Effector memory CD4-positive, alpha-beta T cell (primary cell): ENCODE data around the gene NOL4.

Source experiments
- DNase-seq, 3 donors: peaks; one replicate each; pipeline ENCODE4 v3.0.0-alpha.2; 2020
- H3K27ac ChIP-seq: 2 replicates; pipeline ENCODE4 v1.7.0; 2013; ENCODE audit warnings: mild to moderate bottlenecking, low read length, moderate library complexity; ENCODE audit not compliant: insufficient read depth, poor library complexity, severe bottlenecking
- H3K27me3 ChIP-seq: replicated peaks from 2 replicates; pipeline ENCODE4 v1.7.0; 2013; ENCODE audit warnings: mild to moderate bottlenecking, low read length; ENCODE audit not compliant: insufficient read depth, control insufficient read depth, poor library complexity, severe bottlenecking
- H3K36me3 ChIP-seq: 2 replicates; pipeline ENCODE4 v1.7.0; 2013; ENCODE audit warnings: mild to moderate bottlenecking, low read length, moderate library complexity; ENCODE audit not compliant: control insufficient read depth, insufficient read depth
- H3K4me1 ChIP-seq: 2 replicates; pipeline ENCODE4 v1.7.0; 2013; ENCODE audit warnings: low read length, mild to moderate bottlenecking; ENCODE audit not compliant: control insufficient read depth, insufficient read depth, poor library complexity, severe bottlenecking
- H3K4me3 ChIP-seq: 2 replicates; pipeline ENCODE4 v1.7.0; 2013; ENCODE audit warnings: low read length, low read depth, mild to moderate bottlenecking; ENCODE audit not compliant: insufficient read depth, poor library complexity, severe bottlenecking
- H3K9me3 ChIP-seq: 2 replicates; pipeline ENCODE4 v1.7.0; 2013; ENCODE audit warnings: mild to moderate bottlenecking, low read length, moderate library complexity; ENCODE audit not compliant: control insufficient read depth

The NOL4 gene

DNA sequence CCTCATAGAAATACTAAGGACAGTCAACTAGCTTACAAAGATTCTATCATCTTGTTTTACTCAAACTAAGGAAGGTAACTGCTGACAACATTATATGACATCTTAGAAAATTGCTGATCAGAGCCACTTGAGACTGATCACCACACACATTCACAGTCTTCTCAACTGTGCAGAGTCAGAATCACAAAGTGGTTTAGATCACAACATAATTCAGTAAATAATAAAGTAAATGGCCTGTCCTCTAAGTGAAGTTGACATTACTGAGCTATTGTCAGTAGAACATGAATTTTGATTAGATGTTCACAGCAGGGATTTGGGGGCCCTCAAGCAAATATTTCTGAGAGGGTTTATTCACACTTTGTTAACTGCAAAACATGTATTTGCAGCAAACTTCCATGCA, 28.5 kb downstream of the NOL4 start:
- Histone ChIP-seq H3K4me3 (no peak overlapping the region), H3K4me1 (no peaks in the 10 kb centered on the region), H3K36me3 (no peaks in the 10 kb centered on the region), H3K27me3 (no peaks in the 10 kb centered on the region), H3K27ac (no peak overlapping the region), H3K9me3 (no peaks in the 10 kb centered on the region)
- no peak for DNase-seq

DNA sequence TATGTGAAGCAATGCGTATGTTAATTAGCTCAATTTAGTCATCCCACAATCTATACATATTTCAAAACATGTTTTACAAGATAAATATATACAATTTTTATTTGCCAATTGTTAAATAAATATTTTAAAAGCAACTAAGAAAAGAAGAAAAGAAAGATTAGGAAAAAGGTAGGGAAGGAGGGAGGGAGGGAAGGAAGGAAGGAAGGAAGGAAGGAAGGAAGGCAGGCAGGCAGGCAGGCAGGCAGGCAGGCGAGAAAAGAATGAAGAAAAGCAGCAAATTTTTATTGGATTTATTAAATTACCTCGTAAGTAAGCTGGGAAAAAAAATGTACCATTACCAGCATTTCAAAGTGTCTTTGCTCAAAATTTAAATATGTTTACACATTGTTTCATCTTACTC, 30.5 kb downstream of the NOL4 start:
- Histone ChIP-seq H3K27ac (no peak overlapping the region), H3K4me3 (no peak overlapping the region), H3K4me1 (no peaks in the 10 kb centered on the region), H3K36me3 (no peaks in the 10 kb centered on the region), H3K27me3 (no peaks in the 10 kb centered on the region), H3K9me3 (no peaks in the 10 kb centered on the region)
- no peak for DNase-seq

DNA sequence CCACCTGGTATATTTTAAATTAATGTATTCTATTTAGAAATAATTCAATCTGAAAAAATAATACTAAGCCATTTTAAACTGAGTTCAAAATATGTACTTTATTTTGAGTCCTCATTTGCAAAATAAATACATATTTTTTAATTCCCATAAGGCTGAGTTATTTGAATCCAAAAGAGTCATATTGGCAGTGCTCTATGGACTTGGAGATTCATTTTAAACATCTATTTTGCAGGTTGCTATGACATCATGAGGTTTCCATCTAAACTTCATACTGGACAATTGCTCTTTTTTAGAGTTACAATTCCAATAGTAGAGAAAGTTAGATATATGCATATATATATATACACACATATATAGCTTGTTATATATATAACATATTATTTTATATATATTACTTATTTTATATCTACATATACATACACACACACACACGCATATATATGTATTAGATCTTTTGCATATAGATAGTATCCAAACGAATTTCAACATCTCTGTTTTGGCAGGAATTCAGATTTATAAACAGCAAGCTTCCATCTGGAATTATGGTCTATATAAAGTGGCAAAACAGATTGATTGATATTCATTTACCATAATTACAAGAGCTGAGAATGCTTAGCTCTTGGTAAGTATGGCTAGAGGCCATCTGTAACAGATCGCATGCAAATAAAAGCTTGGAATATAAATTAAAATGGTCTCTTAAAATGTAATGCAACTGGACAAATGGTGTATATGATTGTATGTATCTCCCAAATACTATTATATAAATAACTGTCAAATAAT, 34.9 kb downstream of the NOL4 start:
- no peaks in the 10 kb centered on the region for H3K9me3 ChIP-seq
- no peak for DNase-seq

More for the DNA sequence above, 34.9 kb downstream of the NOL4 start:
- Histone ChIP-seq H3K36me3 (no peaks in the 10 kb centered on the region), H3K4me3 (no peak overlapping the region), H3K4me1 (no peaks in the 10 kb centered on the region), H3K27me3 (no peaks in the 10 kb centered on the region), H3K27ac (no peak overlapping the region)
